Psoas muscle (tissue), 8 donors: ENCODE results near the gene ZNHIT1. TPM values are rescaled to one million over a fixed set of nuclear protein-coding genes. Genes with fewer than 3 reads are reported as not detected.
"Not testable (repeated sequence)": the region's sequence is repeated elsewhere in the genome, so short reads cannot be mapped to it uniquely, and the experiment has no call there.

Experiments used
- ATAC-seq, 4 donors: fragments of 200-7000 bp; cut with Tn5 transposase; one replicate each; pipeline ENCODE4 v1.9.1; 2020; ENCODE audit warnings: moderate library complexity in 3 of 4, mild to moderate bottlenecking in 2 of 4
- DNase-seq, 2 donors: peaks; one replicate each; pipeline ENCODE4 v3.0.0-alpha.2; 2020
- H3K27ac ChIP-seq: fragments of 200-600 bp; one replicate; pipeline ENCODE4 v1.8.0; 2022
- H3K27me3 ChIP-seq, 3 donors: fragments of 200-600 bp in 1 of 3; one replicate each; pipeline versions ENCODE4 v1.6.1 to v1.8.0; 2013 to 2022; ENCODE audit warnings: low read length in 2 of 3, mild to moderate bottlenecking in 2 of 3, moderate library complexity in 1 of 3; ENCODE audit not compliant: insufficient read depth in 3 of 3
- H3K36me3 ChIP-seq, 2 donors: fragments of 200-600 bp in 1 of 2; one replicate each; pipeline versions ENCODE4 v1.6.1 to v1.8.0; 2013 to 2022; ENCODE audit warnings: low read depth in 1 of 2, mild to moderate bottlenecking in 1 of 2, moderate library complexity in 1 of 2; ENCODE audit not compliant: insufficient read depth in 1 of 2
- H3K4me1 ChIP-seq: fragments of 200-600 bp; one replicate; pipeline ENCODE4 v1.8.0; 2022
- H3K4me3 ChIP-seq: fragments of 200-600 bp; one replicate; pipeline ENCODE4 v1.8.0; 2022; ENCODE audit warnings: mild to moderate bottlenecking
- H3K9me3 ChIP-seq: fragments of 200-600 bp; one replicate; pipeline ENCODE4 v1.8.0; 2022
- CTCF ChIP-seq: fragments of 200-600 bp; IDR thresholded peaks from one replicate; pipeline ENCODE4 v1.8.0; 2022; ENCODE audit warnings: antibody characterized with exemption
- WGBS, 3 donors: extraction: QIAGEN DNeasy Blood & Tissue Kit; methylation state at CpG; one replicate each; pipeline versions ENCODE4 v1.1.6 to v1.1.7; 2013; 5-methylcytosine and 5-hydroxymethylcytosine counted together
- intact Hi-C, 2 donors: fragments of 100-400 bp; cut with DNase I; formaldehyde crosslinking; loops; one replicate each; pipeline versions ENCODE4 v1.11.0 to v1.14.2; 2022
- polyA plus RNA-seq, 3 donors: library from polyadenylated mRNA; stranded (reverse); fragments of 200-250 nt; gene quantifications; one replicate each; pipeline ENCODE4 v1.2.3, GENCODE V29; 2013
- total RNA-seq, 4 donors: library from RNA; stranded (reverse); fragmentation: NEBNext Ultra II Directional in 2 of 4; extraction: Animal tissue kit (Norgen Biotek cat#: 25700) in 2 of 4; gene quantifications; one replicate each; pipeline versions ENCODE4 v1.2.1 to v1.2.4, GENCODE V29; 2021 to 2023
- donor health status: healthy with polysubstance abuse.
- donor health status: DM: no; HTN: no; CAD: no; lungs with moderate emphysema.
- donor health status: Bipolar disorder and iron deficiency.
- donor health status: healthy.
- donor health status: DM: yes; HTN: yes; CAD: no.
- donor health status: DM: no; HTN: no; CAD: no.
- donor health status: DM: no; HTN: no; CAD: no.
- donor health status: DM: yes; HTN: yes; CAD: no.

Gene ZNHIT1
- total and polyA plus RNA-seq, 7 donors, result 40.8 to 89.5 (median 58.1) TPM

GRCh38 chr7:101248276-101248675, 30.3 kb downstream of the ZNHIT1 start:
- TF ChIP-seq CTCF, result no peak
- 95 to 97% (median 96%) methylated on average over 5 of the region's 5 CpGs for WGBS, 3 donors
- no peaks in the 10 kb centered on the region for H3K27me3 ChIP-seq
- H3K27ac ChIP-seq, result no peak overlapping the region
- H3K4me1 ChIP-seq, result peaks cover 23% of the 10 kb centered on the region
- intact Hi-C loops, result loop anchor here in 1 of 2 donors (10.0 kb wide), 1 partner anchor 363 kb away; the partner anchor contains the start of gene UFSP1
- DNase-seq (no peak), ATAC-seq (no peak)
- H3K4me3 ChIP-seq, result no peak overlapping the region
- H3K36me3 ChIP-seq, result peaks cover 0 to 25% of the 10 kb centered on the region in 2 donors
- no peaks in the 10 kb centered on the region for H3K9me3 ChIP-seq

- no peak for DNase-seq
- H3K4me3 ChIP-seq, result no peak overlapping the region
- no peaks in the 10 kb centered on the region for H3K9me3 ChIP-seq
- no peaks in the 10 kb centered on the region for H3K27me3 ChIP-seq
- no peak for ATAC-seq
- intact Hi-C loops, result loop anchor here in 1 of 2 donors (5.0 kb wide), 1 partner anchor 33 kb away; the partner anchor contains the start of genes PLOD3 and ZNHIT1
- no peak overlapping the region for H3K27ac ChIP-seq
- WGBS, 3 donors, result 91 to 94% (median 92%) methylated on average over 3 of the region's 3 CpGs
- peaks cover 0 to 22% of the 10 kb centered on the region in 2 donors for H3K36me3 ChIP-seq
- peaks cover 15% of the 10 kb centered on the region for H3K4me1 ChIP-seq
- no peak for TF ChIP-seq CTCF
Observed at GRCh38 chr7:101250324-101250723, 32.4 kb downstream of the ZNHIT1 start.

- Histone ChIP-seq H3K36me3 (peaks cover 0 to 22% of the 10 kb centered on the region in 2 donors), H3K9me3 (no peaks in the 10 kb centered on the region), H3K27ac (peak overlapping the region; percentile 75), H3K27me3 (peaks cover 0 to 3% (median 0%) of the 10 kb centered on the region in 3 donors), H3K4me3 (peak overlapping the region; percentile 98), H3K4me1 (peaks cover 6% of the 10 kb centered on the region)
- peak; percentile 99 for DNase-seq
- intact Hi-C loops, result loop anchor here in 1 of 2 donors (5.0 kb wide), 1 partner anchor 35 kb away; the partner anchor contains the start of genes PLOD3 and ZNHIT1
- peak; percentile 100 for ATAC-seq
- WGBS, 3 donors, result 1% methylated on average over 51 to 55 of the region's 55 CpGs
- TF ChIP-seq CTCF, result no peak
Observed at GRCh38 chr7:101251871-101252659, 34.1 kb downstream of the ZNHIT1 start.

GRCh38 chr7:101253199-101253598, 35.2 kb downstream of the ZNHIT1 start:
- peaks cover 0 to 17% of the 10 kb centered on the region in 2 donors for H3K36me3 ChIP-seq
- H3K27ac ChIP-seq, H3K4me3 ChIP-seq, H3K4me1 ChIP-seq, H3K27me3 ChIP-seq, H3K9me3 ChIP-seq, DNase-seq, ATAC-seq: not testable (repeated sequence)
- WGBS, 3 donors, result 77 to 83% (median 78%) methylated on average over 5 of the region's 5 CpGs
- intact Hi-C loops, result loop anchor here in 1 of 2 donors (5.0 kb wide), 1 partner anchor 36 kb away; the partner anchor contains the start of genes PLOD3 and ZNHIT1

- 77 to 88% (median 79%) methylated on average over 4 of the region's 4 CpGs for WGBS, 3 donors
- TF ChIP-seq CTCF, result no peak
- H3K4me1 ChIP-seq, result peaks cover 6% of the 10 kb centered on the region
- no peaks in the 10 kb centered on the region for H3K9me3 ChIP-seq
- H3K27me3 ChIP-seq, result peaks cover 0 to 15% (median 3%) of the 10 kb centered on the region in 3 donors
- intact Hi-C loops, result no loop called here
- H3K27ac ChIP-seq, result no peak overlapping the region
- H3K4me3 ChIP-seq, result no peak overlapping the region
- no peak for ATAC-seq
- no peak for DNase-seq
- H3K36me3 ChIP-seq, result peaks cover 0 to under 1% of the 10 kb centered on the region in 2 donors
Observed at GRCh38 chr7:101255796-101256195, 37.8 kb downstream of the ZNHIT1 start.
